ENCODE results near the gene ITGAE.
"Not testable (repeated sequence)": the region's sequence is repeated elsewhere in the genome, so short reads cannot be mapped to it uniquely, and the experiment has no call there.

The ITGAE gene

DNA sequence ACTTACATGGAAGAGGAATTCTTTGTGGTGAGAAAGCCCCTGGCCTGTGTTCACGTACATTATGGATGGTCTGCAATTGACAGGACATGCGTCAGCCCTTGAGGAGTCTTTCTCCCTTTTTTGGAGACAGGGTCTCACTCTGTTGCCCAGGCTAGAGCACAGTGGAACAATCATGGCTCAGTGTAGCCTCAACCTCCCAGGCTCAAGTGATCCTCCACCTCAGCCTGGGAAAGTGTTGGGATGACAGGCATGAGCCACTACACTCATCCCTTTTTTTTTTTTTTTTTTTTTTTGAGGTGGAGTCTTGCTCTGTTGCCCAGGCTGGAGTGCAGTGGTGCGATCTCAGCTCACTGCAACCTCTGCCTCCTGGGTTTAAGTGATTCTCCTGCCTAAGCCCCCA, 72.9 kb downstream of the ITGAE start:
- not testable (repeated sequence) for DNase-seq

DNA sequence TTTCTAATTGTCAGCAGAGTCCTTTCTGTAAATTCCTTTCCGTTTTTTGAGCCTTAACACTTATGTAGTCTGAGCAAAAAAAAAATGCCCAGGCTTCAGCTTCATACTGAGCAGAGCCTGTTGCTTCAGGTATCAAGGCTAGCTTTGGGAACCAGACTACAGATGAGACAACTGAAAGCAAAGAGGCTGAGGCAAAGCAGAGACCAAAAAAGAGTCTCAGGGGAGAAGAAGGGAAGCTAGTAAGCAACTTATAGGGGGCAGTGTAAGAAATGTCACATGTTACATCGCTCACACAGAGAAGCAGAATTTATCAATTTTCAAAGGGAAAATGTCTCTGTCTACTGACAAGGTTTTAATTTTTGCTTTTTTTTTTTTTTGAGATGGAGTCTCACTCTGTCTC, 73.9 kb downstream of the ITGAE start:
- DNase-seq = no peak

DNA sequence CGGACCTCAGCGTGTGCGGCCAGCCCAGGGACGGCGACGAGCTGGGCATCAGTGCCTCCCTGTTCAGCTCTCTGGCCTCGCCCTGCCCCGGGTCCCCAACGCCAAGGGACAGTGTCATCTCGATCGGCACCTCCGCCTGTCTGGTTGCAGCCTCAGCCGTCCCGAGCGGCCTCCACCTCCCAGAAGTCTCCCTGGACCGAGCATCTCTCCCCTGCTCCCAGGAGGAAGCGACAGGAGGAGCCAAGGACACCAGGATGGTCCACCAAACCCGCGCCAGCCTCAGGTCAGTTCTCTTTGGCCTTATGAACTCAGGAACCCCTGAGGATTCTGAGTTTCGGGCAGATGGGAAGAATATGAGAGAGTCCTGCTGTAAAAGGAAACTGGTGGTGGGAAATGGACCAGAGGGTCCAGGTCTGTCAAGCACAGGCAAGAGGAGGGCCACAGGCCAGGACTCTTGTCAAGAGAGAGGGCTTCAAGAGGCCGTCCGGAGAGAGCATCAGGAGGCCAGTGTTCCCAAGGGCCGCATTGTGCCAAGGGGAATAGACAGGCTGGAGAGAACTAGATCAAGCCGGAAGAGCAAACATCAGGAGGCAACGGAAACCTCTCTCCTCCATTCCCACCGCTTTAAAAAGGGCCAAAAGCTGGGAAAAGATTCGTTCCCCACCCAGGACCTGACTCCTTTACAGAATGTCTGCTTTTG, 76.5 kb downstream of the ITGAE start:
- DNase-seq = no peak

DNA sequence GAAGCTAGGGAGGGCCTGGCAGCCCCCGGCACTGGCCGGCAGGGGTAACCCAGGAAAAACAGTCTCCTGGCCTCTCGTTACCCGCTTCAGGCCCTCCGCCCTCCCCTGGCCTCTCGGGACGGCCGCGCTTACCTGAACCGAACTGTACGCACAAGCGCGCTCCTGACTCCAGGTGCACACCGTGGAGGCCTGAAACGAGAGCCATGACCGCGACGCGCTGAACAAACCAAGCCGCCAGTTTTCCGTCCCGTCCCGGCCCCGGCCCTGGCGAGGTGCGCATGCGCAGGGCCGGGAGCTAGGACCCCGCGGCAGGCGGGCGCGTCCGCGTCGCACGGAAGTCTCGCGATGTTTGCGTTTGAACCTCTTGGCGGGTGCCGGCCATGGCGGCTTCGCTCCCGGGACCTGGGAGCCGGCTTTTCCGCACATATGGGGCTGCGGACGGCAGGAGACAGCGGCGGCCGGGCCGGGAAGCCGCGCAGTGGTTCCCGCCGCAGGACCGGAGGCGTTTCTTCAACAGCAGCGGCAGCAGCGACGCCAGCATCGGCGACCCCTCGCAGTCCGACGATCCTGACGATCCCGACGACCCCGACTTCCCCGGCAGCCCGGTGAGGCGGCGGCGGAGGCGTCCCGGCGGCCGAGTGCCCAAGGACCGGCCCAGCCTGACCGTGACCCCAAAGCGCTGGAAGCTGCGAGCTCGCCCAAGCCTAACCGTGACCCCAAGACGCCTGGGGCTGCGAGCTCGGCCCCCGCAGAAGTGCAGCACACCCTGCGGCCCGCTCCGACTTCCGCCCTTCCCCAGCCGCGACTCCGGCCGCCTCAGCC, 77.2 kb downstream of the ITGAE start, which contains the start of gene HASPIN:
Gene HASPIN (plus strand): TSS at position 348 of the 822 bp plus-strand sequence. CDS start 33 bp downstream, at position 381.
- DNase-seq = peak; percentile 88

DNA sequence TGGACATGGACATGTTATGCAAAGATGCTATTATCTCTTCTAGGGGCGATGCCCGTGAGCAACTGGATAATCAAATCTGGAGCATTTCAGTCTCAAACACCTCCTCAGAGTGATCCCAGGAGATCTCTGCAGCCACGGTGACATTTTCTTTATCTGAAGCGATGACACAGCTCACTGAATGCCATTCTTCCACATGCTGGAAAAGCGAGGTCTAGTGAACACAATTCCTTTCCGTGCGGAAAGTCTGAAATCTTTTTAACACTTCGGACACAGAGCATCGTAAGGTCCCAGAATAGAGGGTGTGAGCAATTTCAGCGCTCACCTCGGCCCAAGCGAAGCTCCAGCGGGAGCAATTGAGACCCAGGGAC, 77.8 kb downstream of the ITGAE start:
- no peak for DNase-seq

DNA sequence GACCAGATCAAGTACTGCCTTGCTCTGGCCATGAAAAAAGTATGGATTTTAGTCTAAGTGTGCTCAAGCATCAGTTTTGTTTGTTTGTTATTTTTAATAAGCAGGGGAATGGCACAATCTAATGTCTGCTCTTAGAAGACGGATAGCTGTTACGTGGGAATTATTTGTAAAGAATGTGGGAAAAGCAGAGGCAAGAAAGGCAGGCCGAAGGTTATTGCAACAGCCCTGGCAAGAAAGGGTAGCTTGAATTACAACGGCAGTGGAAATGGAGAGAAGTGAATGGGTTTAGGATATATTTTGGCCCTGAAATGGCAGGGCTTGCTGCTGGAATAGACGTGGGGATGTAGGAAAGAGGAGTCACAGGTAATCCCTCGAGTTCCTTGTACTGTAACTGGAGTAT, 78.3 kb downstream of the ITGAE start:
- no peak for DNase-seq

DNA sequence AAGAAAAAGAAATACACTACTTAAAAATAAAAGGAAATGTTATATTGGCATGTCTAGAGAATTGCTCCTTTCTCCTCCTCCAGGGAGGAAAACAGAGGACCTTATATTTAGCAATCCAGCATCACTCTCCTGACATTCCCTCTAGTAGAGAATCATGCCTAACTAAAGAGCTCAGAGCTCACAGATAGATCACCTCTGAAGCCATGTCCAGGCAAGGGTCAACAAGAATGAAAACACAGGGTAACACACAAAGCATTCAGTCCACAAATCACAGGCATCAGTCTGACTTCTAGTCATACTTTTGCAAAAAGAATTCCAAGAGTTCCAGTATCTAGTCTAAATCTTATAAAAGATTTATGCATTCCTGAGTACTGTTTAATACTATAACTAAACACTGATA, 81.7 kb downstream of the ITGAE start:
- no peak for DNase-seq

DNA sequence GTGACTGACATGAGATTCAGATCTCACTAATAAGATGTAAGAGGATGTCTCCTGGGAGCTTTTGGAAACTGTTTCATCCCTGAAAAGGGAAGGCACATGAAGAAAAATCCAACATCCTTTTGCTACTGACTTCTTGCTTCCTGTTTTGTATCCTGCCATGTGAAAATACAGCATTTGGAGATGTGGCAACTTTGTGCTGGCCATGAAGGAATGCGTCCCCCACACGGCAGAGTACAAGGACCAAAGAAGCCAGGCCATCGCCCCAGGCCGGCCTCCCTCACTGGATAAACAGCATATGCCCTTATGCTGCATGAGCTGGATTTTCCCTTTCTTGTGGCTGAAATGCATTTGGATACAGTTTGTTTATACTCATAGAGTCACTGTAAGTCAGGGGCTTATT, 82.8 kb downstream of the ITGAE start:
- no peak for DNase-seq

DNA sequence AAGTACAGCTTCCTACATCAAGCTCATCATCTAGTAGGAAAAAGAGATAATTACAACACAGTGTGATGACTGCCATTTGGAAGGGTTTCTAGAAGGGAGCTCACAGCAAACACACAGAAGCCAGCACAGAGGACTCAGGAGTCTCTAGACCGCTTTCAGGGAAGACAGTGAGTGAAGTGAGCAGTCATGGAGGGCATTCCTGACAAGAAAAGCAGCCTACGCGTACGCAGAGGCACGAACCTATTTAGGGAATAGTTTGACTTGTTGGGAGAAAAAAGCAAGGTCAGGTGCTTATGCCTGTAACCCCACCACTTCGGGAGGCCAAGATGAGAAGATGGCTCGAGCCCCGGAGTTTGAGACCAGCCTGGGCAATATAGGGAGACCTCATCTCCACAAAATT, 85.7 kb downstream of the ITGAE start:
- DNase-seq = no peak

DNA sequence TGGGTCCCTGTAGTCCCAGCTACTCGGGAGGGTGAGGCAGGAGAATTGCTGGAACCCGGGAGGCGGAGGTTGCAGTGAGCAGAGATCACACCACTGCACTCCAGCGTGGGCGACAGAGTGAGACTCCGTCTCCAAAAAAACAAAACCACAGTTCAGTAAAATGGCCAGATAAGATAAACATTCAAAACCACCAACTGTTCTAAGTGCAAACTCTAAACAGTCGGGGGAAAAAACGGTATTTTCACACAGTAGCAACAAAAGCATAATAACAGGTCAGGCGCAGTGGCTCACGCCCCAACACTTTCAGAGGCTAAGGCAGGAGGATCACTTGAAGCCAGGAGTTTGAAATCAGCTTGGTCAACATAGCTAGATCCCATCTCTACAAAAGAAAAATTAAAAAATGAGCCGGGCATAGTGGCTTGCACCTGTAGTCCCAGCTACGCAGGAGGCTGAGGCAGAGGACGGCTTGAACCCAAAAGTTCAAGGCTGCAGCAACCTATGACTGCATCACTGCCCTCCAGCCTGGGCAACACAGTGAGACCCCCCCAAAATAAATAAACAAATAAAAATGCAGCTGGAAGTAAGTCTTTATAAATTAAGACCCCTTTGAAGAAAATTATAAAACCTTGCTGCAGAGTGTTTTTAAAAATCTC, 88.1 kb downstream of the ITGAE start:
- DNase-seq = no peak

DNA sequence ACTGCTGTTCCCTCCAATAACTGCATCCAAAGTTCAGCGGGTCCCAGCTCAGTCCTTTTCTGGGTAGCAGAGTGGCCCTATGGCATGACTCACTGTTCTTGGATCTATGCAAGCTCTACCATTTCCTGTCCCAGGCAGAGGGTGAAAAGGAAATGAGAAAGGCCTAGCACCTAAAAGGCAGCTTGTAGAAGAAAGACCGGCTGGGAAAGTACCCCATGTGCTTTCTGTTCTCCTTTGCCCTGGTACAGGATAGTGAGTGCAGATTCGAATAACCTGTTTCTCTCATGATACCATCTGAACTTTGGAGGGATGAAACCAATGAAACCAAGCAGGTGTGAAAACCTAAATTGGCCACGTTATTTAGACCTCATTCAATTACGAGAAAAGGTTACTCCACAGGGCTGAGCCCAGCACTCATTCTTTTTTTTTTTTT, 90.0 kb downstream of the ITGAE start:
- peak; percentile 44 for DNase-seq

DNA sequence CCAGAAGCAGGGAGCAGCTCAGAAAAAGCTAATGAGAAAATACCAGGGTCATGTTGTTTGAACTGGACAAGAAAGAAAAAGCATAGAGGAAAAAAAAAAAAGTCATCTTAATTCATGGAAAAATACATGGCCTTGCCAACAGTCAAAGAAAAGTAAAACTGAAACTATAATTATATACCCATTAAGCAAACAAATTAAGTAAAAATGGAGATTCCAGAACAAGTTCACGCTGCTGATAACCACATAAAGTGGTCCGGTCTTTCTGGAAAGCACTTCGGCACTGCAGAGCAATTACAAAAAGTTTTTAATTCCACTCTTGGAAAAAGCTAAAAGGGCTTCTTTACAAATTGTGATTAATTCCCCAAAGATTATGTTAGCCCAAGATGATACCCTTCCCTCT, 92.6 kb downstream of the ITGAE start:
- DNase-seq = no peak

DNA sequence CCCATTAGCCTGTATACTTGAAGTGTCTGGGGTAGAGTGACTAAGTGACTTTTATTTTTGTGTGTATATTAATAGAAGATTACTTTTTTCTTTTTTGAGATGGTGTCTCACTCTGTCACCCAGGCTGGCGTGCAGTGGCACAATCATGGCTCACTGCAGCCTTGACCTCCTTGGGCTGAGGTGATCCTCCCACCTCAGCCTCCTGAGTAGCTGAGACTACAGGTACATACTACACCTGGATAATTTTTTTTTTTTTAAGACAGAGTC, 95.3 kb downstream of the ITGAE start:
- DNase-seq = not testable (repeated sequence)

DNA sequence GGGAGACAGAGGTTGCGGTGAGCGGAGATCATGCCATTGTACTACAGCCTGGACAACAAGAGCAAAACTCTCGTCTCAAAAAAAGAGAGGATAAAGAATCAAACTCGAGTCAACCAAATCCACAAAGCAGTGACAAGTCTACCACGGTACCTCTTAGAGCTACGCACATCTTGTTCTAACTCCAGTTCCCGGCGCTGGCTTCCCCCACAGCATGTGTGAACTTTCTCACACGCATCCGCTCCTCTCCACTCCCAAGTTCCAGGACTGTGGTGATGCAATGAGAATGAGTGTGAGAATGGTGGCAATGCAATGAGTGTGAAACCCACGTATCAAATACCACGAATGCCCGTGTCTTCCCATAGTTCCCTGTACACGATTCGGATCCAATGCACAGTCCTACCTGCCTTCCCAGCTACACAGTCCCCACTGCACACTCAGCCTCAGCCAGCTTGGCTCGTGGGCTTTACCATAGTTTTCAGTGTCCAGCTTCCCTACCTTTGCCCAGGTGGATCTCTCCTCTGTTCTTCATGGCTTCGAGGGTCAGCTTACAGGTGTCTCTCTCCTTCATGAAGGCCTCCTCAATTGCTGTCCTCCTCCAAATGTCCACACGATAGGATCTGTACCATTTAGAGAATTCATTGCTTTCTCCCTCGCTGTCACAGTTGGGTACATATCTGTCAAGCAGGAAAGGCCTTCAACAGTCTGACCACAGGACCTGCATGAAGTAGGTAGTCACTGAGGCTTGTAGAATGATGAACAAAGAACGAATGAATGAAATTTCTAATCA, 95.9 kb downstream of the ITGAE start:
- no peak for DNase-seq

DNA sequence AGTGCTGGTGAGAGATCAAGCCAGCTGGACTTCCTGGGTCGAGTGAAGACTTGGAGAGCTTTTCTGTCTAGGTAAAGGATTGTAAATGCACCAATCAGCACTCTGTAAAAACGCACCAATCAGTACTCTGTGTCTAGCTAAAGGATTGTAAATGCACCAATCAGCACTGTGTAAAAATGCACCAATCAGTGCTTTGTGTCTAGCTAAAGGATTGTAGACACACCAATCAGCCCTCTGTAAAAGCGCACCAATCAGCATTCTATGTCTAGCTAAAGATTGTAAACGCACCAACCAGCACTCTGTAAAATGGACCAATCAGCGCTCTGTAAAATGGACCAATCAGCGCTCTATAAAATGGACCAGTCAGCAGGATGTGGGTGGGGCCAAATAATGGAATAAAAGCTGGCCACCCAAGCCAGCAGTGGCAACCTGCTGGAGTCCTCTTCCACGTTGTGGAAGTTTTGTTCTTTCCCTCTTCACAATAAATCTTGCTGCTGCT, 98.9 kb downstream of the ITGAE start:
- DNase-seq = not testable (repeated sequence)

DNA sequence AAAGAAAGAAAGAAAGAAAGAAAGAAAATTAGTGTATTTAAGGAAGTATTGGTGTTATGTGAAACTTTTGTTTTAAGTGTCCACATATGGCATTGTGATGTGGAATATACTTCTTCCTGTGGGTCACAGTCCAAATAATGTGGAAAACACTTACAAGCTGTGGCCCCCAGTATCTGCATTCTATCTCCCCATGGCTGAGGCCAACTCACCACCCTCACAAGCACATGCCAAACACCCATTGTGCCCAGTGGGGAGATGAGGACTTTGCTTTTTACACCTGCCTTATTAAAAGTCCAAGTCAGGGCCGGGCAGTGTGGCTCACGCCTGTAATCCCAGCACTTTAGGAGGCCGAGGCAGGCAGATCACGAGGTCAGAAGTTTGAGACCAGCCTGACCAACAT, 101.0 kb downstream of the ITGAE start:
- DNase-seq = no peak

DNA sequence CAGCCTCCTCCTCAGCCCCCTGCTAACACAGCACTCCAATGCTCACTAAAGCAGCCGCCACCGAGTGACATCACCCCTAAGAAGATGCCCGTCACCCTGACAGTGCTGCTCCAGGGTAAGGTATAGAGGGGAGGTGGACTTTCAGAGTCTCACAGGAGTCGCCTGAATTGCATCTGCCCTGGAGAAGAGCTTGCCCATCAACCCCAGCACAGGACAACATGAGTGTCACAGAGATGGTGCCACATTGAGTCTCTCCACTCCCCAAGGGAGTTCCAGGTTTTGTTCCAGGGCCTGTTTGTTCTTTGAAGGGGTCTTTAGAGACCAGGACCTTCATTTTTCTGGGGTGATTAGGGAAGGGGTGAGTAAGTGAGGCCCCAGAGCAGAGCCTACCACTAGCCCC, 102.8 kb downstream of the ITGAE start:
- DNase-seq = no peak

DNA sequence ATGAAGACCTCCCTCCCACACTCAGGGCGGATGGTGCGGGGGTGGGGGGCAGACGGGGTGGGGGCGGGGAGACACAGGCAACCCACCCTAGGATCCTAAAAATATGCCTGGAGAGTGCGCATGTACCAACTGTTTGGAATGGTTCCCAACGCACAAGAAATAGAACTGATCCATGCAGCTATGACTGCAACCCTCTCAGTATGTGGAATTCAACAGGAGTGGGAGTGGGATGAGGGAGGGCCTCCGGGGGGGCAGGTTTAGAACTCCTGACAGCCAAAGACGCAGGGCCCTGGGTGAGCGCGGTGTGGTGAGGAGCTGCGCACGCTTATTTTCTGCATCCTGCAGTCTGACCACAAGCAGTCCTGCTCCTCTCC, 103.9 kb downstream of the ITGAE start:
- DNase-seq = no peak

DNA sequence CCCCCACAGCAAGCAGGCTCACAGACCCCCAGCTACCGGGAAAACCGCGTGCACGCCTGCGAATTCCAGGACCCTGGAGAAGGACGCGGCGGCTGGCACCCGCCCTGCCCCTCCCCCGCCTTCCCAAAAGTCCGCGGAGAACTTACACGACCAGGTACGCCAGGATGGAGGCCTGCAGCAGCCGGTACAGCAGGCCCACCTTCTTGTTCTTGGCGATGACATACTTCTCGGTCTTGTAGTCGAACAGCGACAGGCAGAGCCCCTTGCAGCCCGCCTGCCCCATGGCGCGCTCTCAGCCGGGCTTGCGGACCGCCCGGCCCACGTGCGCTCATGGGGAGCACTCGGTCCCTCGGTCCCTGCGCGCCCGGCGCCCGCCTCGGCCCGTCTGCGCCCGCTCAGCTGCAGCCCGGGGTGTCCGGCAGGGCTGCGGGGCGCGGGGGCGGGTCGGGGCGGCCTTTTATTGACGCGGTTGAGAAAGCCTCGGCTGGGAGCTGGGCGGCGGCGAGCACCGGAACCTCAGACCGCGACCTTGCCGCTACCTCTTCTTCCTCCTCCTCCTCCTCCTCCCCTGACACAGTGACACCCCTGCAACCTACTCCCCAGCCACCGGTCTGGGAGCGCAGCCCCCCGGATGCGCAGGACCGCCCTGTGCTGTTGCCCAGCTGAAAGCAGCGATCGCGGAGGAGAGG, 105.1 kb downstream of the ITGAE start, which contains the start of gene P2RX5:
Gene P2RX5 (minus strand): TSS at position 433 of the 689 bp plus-strand sequence. CDS start 150 bp downstream, at position 283.
- peak; percentile 7 for DNase-seq

DNA sequence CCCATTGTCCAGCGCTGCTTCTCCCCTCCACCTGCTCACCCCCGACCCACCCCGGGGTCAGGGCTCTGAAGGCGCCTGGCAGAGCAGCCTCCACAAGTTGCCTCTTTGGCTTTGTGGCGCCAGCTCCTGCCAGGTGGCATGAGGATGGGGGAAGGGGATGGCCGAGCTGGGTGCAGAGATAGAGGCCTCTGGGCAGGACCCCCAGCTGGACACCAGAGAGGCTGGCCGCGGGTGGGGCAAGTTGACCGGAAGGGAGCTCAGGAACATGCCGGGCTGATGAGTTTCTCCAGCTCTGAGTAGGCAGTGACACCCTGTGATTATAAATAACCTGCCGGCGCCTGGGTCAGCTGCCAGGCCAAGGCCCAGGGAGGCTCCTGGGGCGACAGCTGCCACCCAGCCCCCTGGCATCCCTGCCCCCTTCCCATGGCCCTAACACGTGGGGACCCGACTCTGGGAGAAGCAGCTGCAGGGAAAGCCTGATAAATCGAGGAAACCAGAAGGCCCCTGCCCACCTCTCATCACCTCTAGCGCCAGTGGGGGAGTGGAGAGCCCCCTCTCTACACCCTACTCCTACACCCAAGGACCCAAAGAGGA, 105.8 kb downstream of the ITGAE start:
- no peak for DNase-seq

DNA sequence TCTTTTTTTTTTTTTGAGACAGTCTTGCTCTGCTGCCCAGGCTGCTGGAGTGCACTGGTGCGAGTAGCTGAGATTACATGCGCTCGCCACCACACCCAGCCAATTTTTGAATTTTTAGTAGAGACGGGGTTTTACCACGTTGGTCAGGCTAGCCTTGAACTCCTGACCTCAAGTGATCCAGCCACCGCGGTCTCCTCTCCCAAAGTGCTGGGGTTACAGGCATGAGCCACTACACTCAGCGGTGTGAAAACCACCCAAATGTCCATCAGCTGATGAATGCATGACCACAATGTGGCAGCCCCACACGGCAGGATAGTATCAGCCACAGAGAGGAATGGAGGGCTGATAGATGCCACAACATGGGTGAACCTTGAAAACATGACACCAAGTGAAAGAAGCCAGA, 107.2 kb downstream of the ITGAE start:
- no peak for DNase-seq

DNA sequence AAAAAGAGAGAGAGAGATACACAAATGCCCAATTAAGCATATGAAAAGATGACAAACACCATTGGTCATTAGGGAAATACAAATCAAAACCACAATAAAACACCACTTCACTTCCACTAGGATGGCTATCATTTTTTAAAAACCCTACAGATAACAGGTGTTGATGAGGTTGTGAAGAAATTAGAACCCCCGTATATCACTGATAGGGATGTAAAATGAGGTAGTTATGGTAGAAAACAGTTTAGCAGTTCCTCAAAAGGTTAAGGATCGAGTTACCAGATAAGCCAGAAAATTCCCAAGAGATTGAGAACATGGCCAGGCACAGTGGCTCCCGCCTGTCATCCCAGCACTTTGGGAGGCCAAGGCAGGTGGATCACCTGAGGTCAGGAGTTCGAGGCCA, 107.8 kb downstream of the ITGAE start:
- no peak for DNase-seq

Measured in fibroblast of skin of back (primary cell).